NCI-H2196 (cell line): ENCODE data around the gene SLC25A34.

Experiments
- DNase-seq: peaks from one replicate; lab custom pipeline; 2025; ENCODE audit not compliant: unreplicated experiment; lab: John Stamatoyannopoulos, UW

SLC25A34 gene

DNA sequence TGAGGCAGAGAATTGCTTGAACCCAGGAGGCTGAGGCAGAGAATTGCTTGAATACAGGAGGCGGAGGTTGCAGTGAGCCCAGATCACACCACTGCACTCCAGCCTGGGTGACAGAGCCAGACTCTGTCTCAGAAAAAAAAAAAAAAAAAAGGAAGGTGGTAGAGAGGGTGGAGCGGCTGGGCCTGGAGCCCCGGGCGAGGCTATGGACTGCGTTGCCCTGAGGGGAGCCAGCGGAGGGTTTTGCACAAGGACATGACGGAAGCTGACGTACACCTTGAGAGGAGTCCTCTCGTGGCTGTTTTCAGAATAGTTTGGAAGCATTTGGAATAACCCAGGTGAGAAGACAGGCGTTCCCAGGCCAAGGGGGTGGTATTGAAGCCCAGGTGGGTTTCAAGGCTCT lies 15.7 kb downstream of the SLC25A34 start:
- no peak for DNase-seq

DNA sequence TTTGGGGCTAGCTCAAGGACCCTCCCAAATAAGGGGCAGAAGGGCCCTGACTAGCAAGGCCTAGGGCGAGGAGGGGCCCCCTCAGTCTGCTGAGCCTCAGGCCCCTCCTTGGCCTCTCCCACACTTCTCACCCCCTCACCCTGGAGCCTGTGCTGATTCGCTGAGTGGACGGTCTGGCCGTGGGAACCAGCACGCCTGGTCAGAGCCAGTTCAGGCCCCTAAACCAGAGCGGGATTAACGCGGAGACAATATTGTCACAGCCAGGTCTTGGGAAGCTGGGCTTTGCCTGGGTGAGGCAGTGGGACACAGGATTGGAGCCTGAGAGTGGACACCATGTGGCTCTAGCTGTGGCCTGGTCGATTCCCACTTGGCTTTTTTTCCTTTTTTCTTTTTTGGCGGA lies 17.7 kb downstream of the SLC25A34 start:
- no peak for DNase-seq

DNA sequence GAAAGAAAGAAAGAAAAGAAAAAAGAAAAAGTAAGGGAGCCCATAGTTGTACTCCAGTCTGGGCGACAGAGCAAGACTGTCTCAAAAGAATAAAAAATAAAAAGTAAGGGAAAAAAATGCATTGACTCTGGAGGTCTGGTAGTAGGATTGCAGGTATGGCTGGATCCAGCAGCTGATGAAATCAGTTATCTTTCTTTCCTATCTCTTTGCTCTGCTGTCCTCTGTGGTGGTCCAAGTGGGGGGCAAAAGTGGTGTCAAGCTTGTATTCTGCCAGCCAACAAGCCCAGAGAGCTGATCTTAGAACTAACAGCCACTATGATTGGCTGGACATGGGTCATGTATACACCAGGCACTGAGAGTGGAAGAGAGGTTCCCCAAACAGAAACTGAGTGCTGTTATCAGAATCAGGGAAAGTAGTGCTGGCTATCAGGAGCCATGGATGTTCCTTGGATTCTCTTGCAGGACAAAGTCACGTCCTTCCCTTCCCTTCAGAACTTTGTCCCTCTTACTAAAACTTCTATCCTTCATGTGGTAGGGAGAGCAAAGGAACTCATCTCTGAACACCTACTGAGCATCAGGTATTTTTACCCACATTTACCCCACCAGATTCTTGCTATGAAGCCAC lies 19.1 kb downstream of the SLC25A34 start:
- DNase-seq: no peak

DNA sequence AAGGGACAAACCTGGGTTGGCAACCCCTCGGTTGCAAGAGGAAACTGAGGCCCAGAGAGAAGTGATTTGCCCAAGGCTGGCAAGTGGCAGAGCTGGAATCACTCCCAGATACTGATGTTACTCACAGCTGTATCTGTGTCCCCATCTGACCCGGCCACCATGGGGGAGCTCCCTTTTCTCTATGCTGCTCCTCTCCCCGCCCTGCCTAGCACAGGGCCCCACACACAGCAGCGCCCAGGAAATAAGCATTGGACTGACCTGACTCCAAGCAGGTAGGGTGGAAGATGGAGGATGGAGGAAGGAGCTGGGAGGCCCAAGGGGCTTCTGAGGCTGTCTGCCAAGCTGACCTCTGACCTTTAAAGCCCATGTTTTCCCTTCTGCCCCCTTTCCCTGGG lies 19.6 kb downstream of the SLC25A34 start:
- DNase-seq: no peak

DNA sequence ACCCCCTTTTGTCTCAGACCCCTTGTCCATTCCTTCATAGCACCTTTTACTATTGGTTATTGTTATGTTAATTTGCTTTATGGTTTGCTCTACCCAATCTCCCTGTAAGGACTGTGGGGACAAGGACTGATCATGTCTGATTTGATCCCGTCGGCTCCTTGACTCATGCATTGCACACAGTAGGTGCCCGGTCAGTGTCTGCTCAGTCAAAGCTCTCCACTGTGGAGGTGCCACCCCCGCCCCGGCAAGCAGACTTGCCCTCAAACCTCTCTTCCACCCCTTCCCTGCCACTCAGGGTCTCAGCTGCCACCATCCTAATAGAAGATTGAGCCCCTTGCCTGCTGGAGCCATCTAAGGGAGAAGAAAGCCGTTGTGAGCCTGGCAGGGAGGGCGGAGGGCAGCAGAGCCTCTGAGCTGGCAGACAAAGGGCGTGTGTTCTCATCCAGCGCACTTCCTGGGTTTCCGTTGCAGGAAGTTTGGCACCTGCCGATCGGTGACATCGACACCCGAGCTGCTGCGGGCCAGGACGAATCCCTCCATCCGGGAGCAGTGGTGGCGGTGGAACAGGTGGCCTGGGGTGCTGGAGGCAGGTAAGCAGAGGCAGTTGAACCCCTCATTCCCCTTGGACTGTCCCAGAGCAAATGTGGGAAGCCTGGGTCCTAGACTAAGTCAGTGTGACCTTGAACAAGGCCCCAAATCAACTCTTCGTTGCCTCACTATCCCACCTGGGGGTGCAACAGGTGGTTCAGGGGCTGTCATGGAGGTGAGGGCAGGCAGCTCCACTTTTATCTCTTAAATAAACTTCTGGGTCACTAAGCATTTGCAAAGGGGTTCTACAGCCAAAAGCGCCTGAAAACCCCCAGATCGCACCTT lies 20.3 kb downstream of the SLC25A34 start:
- DNase-seq: peak; percentile 85

DNA sequence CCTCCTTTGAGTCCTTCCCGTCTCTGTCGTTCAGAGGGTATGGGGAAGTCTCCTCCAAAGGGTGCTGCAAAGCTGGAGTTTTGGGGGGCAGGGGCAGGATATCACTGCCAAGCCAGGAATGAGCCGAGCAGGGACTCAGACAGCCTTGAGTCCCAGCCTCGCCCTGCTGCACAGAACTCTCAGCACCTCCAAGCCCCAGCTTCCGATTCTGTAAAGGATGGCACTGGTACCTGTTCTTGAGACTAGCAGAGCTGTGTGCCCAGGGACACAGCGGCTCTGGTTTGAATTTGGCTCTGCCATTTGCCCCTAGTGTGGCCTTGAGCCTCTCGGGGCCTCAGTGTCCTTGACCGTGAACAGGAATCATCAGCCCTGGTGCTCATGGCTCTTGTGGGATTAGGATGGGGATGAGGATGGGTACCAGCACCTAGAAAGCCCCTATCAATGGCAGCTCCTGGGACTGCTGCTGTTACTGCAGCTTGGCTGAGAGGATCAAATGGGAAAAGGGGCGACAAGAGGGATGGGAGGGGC lies 21.0 kb downstream of the SLC25A34 start:
- DNase-seq: no peak

DNA sequence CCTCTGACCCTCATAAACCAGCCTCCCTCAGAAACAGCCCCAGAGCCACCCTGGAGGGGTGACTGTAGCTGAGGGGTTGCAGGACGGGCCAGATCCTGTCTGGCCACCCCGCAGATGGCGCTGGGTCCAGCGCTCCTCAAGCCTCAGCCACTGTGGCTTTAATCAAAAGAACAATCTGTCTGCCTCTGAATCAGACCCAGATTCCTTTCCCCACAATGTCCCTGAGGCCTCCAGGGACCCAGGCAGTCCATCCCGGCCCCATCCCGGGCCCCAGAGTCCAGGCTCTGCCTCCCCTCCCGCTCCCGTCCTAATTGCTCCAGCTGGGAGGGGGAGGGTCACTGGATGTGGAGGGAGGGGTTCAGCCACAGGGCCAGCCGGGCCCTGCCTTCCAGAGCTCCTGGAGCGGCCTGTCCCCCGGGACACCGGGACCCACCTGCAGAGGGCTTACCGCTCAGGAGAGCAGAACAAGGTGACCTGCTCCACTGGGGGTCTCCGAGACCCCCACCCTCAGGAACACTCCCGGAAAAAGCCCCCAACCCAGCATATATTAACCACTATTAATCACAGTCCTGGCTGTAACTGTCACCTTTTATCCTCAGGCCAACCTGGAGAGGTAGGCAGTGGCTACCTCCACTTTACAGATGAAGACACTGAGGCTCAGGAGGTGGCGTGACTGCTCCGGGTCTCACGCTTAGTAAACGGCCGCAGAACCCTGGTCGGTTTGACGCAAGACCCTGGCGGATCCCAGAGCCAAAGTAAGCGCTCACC lies 21.7 kb downstream of the SLC25A34 start:
- no peak for DNase-seq

DNA sequence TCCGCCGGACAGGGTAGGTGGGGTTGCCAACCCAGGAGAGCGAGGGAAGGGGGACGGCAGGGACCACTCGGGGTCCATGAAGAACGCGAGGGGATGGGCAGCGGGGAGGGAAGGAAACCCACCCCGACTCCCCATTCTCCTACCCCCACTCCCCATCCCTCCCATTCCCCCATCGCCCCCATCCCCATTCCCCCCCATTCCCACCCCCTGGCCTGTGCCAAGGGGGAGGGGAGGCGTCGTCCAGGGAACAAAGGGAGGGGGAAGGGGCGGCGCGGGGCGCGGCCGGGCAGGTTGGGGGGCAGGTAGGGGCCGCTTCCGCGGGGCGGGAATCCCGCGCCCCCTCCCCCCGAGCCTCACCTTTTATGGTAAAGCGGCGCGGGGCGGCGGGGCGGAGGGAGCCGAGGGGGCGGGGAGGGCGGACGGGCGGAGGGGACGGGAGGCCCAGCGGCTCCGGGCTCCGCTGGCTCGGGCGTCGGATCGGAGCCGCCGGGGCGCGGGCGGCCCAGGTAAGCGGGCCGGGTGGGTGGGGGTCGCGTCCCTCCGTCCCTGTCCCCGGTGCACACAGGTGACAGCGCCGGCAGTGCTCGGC lies 22.4 kb downstream of the SLC25A34 start, which contains the start of gene FBLIM1:
TSS of gene FBLIM1 (plus strand) at position 453 of the 589 bp plus-strand sequence. CDS start 6,189 bp downstream, outside the sequence.
- no peak for DNase-seq

DNA sequence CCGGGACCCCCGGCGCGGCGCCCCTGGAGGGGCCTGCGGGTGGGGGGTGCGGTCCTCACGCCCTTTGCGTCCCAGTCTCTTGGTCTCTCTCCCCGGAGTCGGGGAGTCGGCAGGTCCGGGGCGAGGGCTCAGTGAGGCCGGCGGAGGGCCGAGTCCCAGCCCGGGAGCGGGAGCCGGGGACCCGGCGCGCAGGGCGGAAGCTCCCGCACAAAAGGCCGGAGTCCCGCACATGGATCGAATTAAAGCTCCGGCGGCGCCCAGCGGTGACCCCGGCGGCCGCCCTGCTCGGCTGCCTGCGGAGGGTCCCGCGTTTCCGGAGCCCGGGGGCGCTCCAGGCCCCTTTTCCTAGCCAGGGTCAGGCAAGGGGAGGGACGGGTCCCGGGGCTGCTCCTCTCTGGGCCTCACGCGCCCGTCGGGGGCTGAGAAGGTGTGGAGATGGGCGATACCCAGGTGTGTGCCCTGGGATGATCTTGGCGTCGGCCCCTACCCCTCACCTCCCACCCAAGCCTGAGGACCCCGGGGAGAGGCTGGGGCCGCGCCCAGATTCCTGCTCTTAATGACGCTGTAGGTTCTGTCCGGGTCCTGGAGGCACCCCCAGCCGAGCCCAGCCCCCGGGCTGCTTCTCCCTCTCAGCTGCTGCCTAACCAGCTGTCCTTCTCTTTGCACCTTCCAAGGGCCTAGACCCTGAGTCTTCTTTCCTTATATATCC lies 23.0 kb downstream of the SLC25A34 start:
- DNase-seq: no peak

DNA sequence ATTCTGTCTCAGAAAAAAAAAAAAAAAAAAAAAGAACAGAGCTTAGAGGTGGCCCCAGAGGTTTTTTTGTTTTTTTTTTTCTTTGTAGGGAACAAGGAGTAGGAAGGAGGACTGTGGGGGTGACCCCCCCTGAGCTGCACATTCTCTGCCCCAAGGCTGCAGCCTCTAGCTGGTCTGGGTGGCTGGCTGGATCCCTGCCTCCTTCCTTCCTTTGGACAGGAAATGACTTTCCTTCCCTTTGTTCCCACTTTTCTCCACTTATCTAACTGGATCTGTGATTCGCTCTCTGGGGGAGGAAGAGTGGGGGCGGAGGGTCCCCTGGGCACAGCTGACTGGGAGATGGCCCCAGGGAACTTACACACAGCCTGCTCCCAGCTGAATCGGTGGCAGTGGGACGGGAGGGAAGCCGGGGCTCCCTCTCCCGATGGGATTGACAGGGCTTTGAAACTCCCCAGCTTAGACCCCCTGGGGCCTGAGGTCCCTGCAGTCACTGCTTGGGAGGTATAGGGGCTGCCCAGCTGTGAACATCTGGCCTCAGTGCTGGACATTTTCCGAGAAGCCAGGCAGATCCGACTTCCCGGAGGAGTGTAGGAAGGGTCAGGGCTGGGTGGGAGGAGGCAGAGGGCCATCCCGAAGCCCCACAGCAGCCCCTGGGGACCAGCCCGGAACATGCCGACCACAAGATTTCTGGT lies 24.6 kb downstream of the SLC25A34 start:
- no peak for DNase-seq

DNA sequence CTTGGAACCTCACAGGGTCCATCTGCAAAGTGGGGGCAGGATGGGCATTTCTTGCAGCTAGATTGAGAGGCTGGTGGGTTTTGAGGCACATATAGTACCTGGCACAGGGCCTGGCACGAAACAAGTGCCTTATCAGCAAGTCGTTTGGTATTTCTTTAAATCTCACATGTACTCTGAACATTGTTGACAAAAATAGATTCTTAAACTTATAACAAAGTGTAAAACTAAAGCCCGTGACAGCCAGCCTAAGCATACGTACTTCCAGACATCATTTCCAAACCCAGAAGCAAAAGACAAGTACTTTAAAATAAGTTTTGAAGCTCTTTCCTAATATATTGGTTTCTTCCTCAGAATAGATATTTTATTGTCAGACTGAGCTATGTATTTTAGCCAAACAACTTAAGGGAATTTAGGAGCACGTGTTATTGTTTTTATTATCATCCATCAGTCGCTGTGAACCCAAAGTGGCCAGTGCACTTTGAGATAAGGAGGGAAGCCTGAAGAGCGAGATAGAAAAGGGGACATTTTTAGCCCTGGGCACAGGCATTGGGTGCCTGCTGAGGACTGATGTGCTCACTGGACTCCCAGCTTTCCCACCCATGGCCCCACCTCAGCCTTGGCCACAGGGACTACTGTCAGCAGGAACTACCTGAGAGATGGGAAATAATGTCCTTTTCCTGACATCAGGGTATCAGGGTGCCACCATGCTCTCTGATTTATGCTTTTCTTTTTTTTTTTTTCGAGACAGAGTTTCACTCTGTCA lies 25.5 kb downstream of the SLC25A34 start:
- no peak for DNase-seq

DNA sequence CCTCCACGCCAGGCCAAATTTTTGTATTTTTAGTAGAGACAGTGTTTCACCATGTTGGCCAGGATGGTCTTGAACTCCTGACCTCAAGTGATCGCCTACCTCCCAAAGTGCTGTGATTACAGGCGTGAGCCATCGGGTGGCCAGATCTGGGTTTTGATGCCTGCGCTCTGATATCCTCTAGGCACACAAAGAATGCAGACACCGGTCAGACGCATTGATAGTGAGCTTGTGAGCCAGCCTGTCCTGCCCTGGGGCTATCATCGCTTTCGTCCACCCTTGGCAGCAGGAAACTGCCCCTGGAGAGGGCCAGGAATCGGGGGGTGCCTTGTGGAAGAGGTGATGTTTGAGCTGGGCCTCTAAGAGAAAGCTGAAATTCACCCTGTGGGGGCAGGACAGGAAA lies 26.5 kb downstream of the SLC25A34 start:
- no peak for DNase-seq

DNA sequence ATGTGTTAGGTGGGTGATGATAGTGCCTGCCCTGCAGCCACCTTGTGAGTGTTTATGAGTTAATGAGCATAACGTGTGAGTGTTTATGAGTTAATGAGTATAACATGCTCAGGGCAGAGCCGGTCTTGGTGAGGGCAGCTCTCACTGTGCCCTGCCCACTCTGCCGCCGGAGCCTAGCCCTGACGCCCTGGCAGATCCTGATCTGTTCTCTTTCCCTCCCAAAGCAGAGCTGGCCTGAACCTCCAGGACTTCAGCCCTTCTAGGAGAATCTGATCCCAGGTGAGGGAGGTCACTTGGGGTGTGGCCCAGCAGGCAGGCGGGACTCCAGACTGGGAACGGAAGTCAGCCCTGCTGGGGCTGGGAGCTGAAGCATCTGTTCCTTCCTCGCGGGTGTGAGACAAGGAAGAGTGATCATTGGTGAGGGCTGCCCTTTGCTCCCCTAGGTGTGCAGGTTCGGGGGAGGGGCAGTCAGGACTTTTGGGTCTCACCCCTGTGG lies 28.3 kb downstream of the SLC25A34 start:
- peak; percentile 14 for DNase-seq

DNA sequence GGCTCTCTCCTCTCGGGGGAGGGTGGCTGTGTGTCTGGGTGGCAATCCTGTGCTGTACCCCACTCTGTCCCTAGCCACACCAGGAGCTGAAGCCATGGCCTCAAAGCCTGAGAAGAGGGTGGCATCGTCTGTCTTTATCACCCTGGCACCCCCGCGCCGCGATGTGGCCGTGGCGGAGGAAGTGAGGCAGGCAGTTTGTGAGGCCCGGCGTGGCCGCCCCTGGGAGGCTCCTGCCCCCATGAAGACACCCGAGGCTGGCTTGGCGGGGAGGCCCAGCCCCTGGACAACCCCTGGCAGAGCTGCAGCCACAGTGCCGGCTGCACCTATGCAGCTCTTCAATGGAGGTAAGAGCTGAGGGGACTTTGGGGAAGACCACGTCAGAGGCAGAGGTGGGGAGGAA lies 28.8 kb downstream of the SLC25A34 start:
- DNase-seq: no peak

DNA sequence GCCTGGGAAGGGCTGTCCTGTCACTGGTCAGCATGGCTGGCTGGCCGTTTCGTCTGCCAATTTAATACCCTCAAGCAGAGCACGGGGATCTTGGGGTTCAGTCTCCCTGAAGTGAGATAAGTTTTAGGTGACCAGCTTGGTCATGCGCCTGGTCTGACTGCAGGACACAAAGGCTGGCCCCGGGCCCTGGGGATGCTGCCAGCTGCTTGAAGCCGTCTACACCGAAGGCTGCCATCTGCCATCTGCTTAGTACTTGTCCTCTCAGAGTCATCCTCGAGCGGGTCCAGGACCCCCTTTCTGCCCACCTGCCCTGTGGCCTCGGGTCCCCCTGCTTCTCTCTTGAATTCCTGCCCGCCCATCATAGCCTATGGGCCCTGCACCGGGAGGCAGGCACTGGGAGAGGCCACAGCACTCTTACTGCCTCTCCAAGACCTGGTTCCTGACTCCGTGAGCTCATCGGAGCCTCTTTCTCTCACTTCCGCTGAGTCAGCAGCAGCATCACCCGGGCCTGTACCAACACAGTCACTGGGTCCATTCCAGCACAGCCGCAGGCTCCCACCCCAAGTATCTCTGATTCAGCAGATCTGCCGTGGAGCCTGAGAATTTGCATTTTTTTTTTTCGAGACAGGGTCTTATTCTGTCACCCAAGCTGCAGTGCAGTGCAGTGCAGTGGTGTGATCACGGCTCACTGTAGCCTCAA lies 29.6 kb downstream of the SLC25A34 start:
- no peak for DNase-seq

DNA sequence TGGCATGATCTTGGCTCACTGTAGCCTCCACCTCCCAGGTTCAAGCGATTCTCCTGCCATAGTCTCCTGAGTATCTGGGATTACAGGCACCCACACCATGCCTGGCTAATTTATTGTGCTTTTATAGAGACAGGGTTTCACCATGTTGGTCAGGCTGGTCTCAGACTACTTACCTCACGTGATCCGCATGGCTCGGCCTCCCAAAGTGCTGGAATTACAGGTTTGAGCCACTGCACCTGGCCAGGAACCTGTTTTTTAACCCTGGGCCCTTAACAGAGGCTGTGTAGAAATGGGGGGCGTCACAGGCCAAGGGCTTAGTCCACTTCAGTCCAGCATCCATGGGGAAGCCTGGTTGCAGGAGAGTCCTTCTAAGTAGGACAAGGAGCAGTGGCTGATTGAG lies 31.9 kb downstream of the SLC25A34 start:
- no peak for DNase-seq

DNA sequence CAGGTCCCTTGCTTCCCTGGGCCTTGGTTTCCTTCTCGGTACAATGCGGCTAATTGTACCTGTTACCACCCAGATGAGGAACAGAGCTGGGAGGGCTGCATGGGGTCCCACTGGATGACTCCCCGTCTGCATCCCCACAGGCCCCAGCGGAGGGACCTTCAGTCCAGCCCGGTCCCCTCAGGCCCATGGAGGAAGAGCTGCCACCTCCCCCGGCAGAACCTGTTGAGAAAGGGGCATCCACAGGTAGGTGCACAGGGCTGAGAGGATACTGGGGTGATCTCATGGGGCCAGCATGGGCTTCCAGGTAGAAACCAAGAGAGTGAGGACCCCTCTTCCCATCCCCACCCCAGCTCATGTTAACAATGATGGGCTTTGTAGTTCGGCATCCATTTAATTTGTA lies 32.3 kb downstream of the SLC25A34 start:
- no peak for DNase-seq

DNA sequence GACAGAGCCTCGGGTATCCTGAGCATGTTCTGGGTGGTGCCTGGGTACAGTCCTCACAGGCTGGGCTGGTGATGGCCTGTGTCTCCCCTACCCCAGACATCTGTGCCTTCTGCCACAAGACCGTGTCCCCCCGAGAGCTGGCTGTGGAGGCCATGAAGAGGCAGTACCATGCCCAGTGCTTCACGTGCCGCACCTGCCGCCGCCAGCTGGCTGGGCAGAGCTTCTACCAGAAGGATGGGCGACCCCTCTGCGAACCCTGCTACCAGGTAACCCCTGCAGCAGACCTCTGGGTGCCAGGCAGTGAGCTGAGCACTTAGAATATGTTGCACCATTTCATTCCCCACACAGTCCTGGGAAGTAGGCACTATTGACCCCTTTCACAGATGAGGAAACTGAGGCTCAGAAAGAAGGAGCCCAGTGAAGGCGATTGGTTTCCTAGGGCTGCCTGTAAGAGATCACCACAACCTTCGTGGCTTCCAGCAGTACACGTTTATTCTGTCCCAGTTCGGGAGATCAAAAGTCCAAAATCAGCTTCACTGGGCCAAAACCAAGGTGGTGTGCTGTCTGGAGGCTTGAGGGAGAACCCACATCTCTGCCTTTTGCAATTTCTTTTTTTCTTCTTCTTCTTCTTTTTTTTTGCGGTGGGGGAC lies 34.4 kb downstream of the SLC25A34 start:
- no peak for DNase-seq
